Measurements from ENCODE around the gene THEM4.
"Not testable (repeated sequence)": the region's sequence is repeated elsewhere in the genome, so short reads cannot be mapped to it uniquely, and the experiment has no call there.

The THEM4 gene

DNA sequence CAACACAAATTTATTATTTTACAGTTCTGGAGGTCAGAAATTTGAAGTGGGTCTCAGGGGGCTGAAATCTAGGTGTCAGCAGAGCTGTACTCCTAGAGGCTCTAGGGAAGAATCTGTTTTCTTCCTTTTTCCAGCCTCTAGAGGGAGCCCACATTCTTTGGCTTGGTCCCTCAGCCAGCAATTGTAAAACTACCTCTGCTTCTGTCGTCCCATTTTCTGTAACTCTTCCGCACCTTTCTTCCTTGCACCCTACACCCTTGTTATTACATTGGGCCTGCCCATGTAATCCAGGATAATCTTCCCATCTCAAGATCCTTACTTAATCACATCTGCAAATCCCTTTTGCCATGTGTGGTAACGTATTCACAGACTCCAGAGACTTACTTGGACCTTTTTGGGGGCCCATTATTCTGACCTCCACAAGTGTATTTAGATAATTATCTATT is 24.8 kb upstream of the THEM4 start:
- peak; percentile 21 for DNase-seq

DNA sequence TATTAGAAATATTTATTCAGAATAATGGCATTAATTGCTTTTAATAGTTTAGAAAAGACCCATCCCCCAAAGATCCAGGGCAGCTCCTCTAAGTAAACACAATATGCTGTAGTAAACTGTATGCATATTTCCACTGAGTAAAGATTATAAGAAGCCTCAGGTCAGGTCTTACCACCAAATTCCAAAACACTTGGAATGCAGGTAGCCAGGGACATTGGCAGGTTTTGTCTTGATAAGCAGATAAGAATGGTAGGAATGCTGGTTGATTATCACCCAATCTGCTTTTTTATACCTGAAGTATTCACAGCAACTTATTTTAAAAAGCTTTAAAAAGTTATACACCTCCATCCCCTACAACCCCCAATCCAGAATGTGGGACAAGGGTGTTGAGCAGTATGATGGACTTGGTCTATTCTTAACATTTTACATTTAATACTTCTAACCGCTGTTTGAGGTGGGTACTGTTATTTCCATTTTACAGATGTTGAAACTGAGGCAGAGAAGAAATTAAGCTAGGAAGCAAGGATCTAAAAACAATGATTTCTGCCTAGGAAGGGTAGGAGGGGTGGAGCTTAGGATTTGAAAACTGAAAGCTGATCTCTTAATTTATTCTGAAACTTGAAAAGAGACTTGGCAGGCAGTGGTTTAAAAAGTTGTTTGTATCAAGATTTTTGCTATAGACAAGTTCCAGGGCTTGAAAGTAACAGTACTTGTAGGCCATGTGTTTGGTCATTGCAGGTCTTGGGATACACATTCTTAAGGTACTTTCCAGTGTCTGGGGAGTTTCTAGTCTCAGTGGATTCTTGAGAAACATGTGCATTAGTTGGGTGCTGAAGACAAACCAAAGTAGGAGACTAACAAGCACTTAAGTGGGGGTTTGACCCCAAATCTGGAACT is 15.6 kb upstream of the THEM4 start:
- DNase-seq: no peak

DNA sequence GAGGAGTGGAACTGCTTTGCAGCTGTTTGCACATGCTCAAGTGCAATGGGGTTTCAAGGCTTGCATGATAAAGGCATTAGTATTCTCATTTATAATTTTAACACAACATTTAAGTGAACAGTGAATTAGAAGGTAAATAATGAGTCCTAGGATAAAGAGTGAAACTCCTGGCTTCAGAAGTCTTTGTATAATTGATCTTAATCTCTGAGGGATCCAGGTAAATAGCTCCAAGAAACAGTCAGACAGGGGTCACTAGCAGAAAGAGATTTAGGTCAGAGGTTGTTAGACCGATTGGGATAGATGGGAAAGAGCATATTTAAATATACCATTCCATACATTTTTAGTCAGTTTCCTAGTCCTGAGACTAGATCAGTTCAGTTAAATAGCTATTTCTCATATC is 14.1 kb upstream of the THEM4 start:
- no peak for DNase-seq

DNA sequence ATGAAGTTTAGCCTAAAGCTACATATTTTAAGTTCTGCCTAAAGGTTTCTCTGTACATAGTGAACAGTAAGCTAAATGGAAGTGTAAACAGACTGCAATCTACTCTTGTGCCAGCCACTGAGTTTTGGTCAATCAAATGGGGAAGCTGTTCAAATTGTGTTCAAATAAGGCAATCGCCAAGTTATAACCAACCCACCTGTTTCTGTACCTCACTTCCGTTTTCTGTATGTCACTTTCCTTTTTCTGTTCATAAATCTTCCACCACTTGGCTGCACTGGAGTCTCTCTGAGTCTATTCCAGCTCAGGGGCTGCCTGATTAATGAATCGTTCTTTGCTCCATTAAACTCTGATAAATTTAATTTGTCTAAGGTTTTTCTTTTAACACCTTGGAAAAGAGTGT is 10.8 kb upstream of the THEM4 start:
- DNase-seq: no peak

DNA sequence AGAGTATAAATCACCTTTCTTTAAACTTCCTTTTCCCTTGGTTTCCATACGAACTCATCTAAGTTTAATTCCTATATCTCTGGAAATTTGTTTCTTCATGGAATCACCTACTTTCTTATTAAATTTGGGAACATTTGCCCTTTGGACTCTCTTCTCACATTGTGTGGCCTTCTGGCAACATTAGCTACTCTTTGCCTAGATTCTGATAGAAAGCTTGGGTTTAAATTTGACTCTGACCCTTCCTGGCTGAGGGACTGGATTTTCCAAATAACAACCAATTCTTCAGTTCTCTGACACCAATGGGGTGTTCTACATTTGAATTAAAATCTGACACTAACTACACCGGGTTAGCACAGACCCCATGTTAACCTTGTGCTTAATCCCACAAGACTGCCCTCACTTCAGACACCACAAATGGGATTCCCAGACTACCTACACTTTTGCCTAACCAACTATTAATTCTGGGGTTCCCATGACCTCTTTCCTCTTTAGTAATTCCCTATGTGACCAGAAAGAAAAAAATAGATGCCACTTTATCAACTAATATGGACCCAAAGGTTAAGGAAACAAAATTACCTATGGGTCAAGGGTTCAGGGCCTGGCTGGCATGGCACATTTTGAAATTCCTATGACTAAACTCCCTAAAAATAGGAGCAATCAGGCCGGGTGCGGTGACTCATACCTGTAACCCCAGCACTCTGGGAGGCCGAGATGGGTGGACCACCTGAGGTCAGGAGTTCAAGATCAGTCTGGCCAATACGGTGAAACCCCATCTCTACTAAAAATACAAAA is 9.7 kb upstream of the THEM4 start:
- DNase-seq: no peak

DNA sequence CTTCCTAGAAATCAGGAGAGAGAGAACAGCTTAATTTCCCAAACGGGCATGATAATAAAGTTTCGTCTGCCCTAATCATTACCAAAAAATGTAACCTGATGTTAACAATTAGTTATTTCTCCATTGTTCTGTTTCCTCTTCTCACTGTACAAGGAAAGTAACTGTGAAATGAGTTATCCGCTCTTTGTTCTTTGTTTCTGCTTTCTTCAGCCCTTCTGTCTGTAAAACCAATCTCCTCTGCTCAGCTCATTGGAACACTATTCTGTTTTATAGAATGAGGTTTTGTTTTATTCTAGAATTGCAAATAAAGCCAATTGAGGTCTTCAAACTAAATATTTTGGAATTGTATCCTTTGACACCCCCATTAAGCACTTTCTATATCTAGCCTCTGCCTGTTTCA is 8.8 kb upstream of the THEM4 start:
- DNase-seq: no peak

DNA sequence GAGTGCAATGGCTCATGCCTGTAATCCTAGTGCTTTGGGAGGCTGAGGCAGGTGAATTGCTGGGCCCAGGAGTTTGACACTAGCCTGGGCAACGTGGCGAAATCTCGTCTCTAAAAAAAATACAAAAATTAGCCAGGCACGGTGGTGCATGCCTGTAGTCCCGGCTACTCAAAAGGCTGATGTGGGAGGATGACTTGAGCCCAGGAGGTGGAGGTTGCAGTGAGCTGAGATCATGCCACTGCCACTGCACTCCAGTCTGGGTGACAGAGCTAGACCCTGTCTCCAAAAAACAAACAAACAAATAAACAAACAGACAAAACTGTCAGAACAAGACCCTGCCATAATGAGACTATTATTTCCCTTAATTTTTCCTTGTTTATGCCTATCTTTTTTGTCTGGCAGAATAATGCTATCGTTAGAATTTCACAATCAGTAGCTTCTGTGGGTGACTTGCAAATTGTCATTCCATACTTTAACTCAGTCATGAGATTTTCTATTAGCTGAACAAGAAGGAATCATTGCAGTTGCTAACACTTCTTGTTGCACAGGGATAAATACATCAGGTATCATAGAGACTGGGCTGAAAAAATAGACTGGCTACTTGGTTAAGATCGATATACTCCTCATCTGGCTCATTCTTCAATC is 7.5 kb upstream of the THEM4 start:
- no peak for DNase-seq

DNA sequence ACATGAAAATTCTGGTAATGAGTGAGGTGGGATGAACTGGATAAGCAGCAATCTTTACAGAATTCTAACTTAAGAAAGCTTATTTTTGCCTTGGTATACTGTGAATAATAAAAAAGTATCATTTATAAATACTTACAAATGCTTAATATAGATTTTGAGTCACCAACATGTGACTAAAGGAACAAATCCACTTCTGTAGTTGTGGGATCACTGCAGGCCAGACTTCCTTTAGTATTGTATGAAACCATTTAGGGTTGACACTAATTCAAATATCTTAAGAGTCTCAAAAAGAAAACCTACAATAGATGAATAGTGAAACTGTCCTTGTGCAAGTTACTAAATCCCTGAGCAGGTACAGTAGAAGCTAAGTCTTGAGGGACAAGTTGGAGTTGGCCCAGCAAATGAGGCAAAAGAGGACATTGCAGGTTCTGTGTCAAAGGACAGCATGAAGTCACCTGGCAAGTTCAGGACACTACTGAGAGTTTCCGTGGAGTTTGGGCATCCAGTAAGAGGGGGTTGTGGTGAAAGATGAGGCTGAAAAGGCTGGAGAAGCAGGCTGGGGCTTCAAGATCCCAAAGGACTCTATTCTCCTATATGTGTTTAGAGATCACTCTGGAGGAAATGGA is 5.9 kb upstream of the THEM4 start:
- DNase-seq: no peak

DNA sequence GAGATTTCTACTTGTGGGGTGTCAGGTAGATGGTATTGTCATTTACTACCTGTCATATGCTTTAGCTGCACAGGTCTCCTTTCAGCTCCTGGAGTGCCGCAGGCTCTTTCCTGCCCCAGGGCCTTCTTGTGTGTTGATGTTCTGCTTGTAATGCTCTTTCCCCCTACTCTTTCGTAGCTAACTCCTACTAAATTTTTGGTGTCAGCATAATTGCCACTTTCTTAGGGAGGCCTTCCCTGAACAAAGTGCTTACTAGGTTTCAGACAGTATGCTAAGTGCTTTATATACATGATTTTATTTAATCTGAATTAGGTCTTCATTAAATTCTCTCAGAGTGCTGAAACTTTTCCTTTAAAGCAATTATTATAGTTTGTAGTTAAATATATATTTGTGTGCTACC is 4.8 kb upstream of the THEM4 start:
- no peak for DNase-seq

DNA sequence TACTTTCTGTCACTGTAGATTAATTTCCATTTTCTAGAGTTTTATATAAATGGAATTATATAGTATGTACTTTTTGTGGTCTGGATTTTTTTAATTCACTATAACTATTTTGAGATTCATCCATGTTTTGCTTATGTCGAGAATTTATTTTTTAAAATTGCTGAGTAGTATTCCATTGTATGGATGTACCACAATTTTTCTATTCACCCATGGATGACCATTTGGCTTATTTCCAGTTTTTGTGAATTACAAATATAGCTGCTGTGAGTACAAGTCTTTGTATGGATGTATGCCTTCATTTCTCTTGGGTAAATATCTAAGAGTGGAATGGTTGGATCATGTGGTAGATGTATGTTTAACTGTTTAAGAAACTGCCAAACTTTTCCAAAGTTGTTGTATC is 3.7 kb upstream of the THEM4 start:
- DNase-seq: no peak

DNA sequence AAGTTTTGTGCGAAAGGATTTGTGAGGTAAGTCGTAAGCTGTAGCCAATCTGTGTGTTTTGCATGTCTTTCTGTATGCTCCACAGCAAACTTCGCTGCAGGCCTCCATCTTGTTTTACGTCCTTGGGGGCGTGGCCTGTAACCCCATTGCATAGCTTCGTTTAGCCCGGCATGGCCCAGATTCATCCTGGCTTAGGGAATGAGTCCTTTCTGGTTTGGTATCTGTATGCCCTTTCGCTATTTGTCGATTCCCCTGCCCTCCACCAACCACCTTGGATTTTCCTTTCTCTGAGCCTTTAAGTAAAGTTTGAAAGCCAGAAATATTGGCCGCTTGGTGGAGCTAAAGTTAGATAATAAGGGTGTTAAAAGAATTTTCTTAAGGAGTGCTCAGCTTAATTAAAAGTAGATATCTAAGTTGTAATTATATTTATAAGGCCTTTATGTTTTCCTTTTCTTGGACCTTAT is 1.1 kb downstream of the THEM4 start:
- no peak for DNase-seq

DNA sequence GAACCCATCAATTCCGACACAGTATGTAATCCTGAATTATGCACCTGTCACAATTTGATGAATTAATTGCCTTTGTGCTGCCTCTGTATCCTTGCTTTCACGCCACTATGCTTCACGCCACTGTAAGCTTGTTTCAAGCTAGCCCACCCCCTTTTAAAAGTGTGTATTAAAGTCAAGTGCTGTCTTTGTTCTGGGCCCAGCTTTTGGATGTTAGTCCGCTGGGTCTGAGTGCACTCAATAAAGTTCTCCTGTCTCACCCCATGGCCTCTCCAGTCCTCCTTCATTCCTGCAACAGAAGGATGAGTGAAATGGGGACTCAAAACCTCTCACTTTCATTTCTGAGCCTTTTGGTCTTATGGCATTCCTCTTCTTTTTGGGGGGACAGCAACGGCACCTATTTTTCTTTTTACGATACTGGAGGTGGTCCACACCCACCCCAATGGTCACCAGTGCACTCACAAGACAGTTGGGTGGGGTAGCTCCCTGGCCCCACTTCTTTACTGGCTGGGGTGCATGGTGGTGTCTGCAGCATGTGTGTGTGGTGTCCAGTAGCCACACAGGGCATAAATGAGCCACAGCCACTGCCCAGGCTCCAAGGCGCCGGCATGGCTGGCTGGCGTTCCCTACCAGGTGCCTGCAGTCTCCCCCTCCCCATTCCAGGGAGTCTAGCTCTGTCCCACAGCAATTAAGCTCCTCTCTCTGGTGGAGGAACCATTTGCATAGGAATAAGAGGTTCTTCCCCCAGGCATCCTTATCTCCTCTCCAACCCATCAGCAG is 1.8 kb downstream of the THEM4 start:
- DNase-seq: no peak

DNA sequence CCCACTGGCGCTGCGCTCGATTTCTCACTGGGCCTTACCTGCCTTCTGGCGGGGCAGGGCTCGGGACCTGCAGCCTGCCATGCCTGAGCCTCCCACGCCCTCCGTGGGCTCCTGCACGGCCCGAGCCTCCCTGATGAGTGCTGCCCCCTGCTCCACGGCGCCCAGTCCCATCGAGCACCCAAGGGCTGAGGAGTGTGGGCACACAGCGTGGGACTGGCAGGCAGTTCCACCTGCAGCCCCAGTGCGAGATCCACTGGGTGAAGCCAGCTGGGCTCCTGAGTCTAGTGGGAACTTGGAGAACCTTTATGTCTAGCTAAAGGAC is 3.0 kb downstream of the THEM4 start:
- DNase-seq: not testable (repeated sequence)

DNA sequence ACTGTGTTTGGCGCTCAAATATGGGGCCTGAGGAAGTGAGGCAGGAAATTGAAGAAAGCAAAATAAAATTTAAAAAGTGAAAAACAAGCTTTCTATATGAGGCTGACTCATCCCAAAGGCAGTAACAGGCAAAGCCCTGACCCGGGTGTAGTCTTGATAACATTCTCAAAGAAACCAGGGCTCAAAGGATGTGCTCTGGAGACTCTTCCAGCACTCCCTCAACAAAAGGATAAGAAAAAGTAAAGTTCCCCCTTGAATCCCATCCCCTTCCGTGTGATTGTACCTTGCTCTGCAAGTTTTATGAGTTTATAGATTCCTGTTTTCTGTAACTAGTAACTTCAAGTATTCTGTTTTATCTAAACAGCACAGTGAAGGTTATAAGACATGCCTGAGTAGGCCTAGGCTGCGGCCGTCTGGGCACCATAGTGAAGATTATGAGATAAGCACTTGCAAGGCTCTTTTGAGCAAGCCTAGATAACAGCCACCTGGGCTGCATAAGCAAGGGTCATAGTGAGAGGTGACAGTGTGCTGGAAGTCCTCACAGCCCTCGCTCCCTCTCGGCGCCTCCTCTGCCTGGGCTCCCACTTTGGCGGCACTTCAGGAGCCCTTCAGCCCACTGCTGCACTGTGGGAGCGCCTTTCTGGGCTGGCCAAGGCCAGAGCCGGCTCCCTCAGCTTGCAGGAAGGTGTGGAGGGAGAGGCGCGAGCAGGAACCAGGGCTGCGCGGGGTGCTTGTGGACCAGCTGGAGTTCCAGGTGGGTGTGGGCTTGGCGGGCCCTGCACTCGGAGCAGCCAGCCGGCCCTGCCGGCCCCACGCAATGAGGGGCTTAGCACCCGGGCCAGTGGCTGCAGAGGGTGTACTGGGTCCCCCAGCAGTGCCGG is 3.6 kb downstream of the THEM4 start:
- not testable (repeated sequence) for DNase-seq

DNA sequence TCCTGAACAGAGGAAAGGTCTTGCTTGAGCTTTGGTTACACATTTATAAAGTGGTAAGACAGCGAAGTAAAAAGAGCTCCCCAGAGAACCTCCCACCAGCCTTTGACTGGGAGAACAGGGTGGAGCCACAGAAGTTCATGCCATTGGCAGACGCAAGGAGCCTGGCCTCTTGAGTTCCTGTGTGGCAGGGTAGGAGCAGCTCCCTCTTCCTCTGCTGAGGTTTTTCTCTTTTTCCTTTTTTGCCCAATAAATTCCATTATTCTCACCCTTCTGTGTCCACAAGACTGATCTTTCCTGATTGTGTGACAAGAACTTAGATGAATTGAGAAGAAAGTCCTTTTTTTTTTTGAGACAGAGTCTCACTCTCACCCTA is 4.3 kb downstream of the THEM4 start:
- peak; percentile 36 for DNase-seq

DNA sequence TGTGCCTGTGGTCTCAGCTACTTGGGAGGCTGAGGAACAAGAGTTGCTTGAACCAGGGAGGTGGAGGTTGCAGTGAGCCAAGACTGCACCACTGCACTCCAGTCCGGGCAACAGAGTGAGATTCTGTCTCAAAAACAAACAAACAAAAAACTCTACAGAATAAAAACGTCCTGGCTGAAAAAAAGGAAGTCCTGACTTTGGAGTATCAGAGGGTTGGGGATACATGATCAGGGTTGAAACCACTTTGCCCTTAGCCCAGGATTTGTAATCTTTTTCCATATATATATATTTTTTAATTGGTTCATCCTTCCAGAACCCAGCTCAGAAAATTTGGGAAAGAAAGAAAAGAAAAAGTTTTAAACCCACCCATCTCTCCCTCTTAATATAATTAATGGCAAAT is 6.5 kb downstream of the THEM4 start:
- DNase-seq: no peak

DNA sequence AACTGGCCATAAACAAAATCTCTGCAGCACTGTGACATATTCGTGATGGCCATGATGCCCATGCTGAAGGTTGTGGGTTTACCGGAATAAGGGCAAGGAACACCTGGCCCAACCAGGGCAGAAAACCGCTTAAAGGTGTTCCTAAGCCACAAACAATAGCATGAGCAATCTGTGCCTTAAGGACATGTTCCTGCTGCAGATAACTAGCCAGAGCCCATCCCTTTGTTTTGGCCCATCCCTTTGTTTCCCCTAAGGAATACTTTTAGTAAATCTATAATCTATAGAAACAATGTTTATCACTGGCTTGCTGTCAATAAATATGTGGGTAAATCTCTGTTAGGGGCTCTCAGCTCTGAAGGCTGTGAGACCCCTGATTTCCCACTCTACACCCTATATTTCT is 8.5 kb downstream of the THEM4 start:
- not testable (repeated sequence) for DNase-seq

DNA sequence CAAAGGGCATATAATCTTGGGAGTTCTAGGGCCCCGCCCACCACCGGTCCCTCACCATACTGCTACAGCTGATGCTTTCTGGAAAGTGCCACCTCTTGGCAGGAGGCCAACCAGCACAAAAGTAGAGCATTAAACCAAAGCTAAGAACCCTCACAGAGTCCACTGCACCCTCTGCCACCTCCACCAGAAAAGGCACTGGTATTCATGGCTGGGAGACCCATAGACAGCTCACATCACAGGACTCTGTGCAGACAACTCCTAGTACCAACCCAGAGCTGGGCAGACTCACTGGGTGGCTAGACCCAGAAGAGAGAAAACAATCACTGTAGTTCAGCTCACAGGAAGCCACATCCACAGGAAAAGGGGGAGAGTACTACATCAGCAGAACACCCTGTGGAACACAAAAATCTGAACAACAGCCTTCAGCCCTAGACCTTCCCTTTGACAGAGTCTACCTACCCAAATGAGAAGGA is 10.8 kb downstream of the THEM4 start:
- peak; percentile 58 for DNase-seq

DNA sequence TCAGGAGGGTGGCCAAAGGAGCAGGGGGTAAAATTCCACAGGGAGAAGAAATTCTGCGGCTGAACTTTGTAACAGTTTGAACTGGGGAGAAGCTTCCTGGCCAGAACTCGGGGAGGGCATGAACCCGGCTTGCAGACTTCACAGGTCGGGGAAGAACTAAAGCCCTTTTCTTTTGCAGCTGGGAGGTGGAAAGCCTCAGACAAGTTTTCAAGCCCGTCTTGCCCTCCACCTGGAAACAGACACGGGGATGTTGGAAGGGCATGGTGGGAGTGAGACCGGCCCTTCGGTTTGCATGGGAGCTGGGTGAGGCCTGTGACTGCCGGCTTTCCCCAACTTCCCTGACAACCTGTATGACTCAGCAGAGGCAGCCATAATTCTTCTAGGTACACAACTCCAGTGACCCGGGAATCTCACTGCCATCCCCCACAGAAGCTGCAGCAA is 11.3 kb downstream of the THEM4 start:
- no peak for DNase-seq

DNA sequence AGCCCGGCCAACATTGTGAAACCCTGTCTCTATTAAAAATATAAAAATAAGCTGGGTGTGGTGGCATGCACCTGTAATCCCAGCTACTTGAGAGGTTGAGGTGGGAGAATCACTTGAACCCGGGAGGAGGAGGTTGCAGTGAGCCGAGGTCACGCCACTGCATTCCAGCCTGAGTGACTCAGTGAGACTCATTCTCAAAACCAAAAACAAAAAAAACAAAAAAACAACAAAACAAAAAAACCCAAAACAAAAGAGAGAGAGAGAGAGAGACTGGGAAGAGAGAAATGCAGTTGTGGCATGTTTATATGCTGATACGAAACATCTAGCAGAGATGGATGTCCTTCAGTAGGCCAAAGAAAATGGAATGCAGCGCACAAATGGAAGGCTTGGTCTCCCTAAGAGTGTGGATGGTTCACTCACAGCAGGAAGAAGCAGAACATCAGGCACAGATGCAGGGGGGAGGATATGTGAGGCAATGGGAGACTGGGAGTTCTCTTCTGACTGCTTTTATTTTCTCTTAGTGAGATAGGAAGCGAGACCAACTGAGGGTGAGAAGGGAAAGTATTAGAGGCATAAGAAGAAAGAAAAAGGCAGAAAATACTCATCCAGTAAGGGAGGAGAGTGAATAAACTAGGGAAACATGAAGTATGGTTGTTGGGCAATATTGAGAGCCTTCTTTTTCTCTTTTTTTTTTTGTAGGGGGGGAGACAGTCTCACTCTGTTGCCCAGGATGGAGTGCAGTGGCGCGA is 16.0 kb downstream of the THEM4 start:
- DNase-seq: no peak
